Fibroblast of pulmonary artery (primary cell): ENCODE measurements around the gene SLC30A3.
A peak's percentile ranks its signal among the peaks of the same experiment; 100 is the strongest.

Experiments used
- DNase-seq: peaks from one replicate; pipeline ENCODE4 v3.0.0-alpha.2; 2010; ENCODE audit warnings: low read depth
- H3K4me3 ChIP-seq: replicated peaks from 2 replicates; pipeline ENCODE4 v1.5.1; 2011; ENCODE audit warnings: low read depth, mild to moderate bottlenecking, control low read depth, low read length, moderate library complexity
- CTCF ChIP-seq: IDR thresholded peaks from 2 replicates; pipeline ENCODE4 v1.5.1; 2011; ENCODE audit warnings: mild to moderate bottlenecking, control low read depth, low read length, inconsistent platforms; ENCODE audit errors: missing control alignments

SLC30A3 gene

GRCh38 chr2:27256855-27257454, 5.9 kb downstream of the SLC30A3 start:
- no peak for TF ChIP-seq CTCF
- DNase-seq = no peak
- no peak overlapping the region for H3K4me3 ChIP-seq

- TF ChIP-seq CTCF = no peak
- DNase-seq = peak; percentile 52
- H3K4me3 ChIP-seq = no peak overlapping the region
Observed at GRCh38 chr2:27255660-27256059, 7.2 kb downstream of the SLC30A3 start.

- no peak overlapping the region for H3K4me3 ChIP-seq
- TF ChIP-seq CTCF = no peak
- no peak for DNase-seq
Observed at GRCh38 chr2:27255187-27255586, 7.7 kb downstream of the SLC30A3 start.

GRCh38 chr2:27251766-27252165, 11.1 kb downstream of the SLC30A3 start:
- H3K4me3 ChIP-seq = no peak overlapping the region
- no peak for DNase-seq
- TF ChIP-seq CTCF = no peak

- H3K4me3 ChIP-seq = no peak overlapping the region
- no peak for TF ChIP-seq CTCF
- DNase-seq = no peak
Observed at GRCh38 chr2:27250652-27251379, 12.0 kb downstream of the SLC30A3 start.

- peak; percentile 76 for TF ChIP-seq CTCF
- no peak overlapping the region for H3K4me3 ChIP-seq
- DNase-seq = peak; percentile 50
Observed at GRCh38 chr2:27249891-27250651, 12.8 kb downstream of the SLC30A3 start.
